Stimulated activated CD8-positive, alpha-beta memory T cell treated with anti-CD3 and anti-CD28 coated beads, Interleukin-4, amount 100 ng/mL, for 4 hours (primary cell): ENCODE data around the gene SBDS.
"Not testable (repeated sequence)": the region's sequence is repeated elsewhere in the genome, so short reads cannot be mapped to it uniquely, and the experiment has no call there.

Experiments used
- DNase-seq, 2 donors: peaks; one replicate each; pipeline ENCODE4 v3.0.0-alpha.2; 2020; ENCODE audit warnings: low read depth in 2 of 2, low spot score in 1 of 2

Gene SBDS

GRCh38 chr7:66995050-66995776 is at the start of gene SBDS:
Gene SBDS (minus strand): TSS chr7:66995586. CDS start chr7:66995417, 169 bp downstream.
- DNase-seq: peak; percentile 83 to 86

GRCh38 chr7:67043559-67043930 is 48.2 kb upstream of the SBDS start:
- not testable (repeated sequence) for DNase-seq

- not testable (repeated sequence) for DNase-seq
These were observed 47.6 kb upstream of the SBDS start for GRCh38 chr7:67042781-67043558.

- DNase-seq: not testable (repeated sequence)
These were observed 45.4 kb upstream of the SBDS start for GRCh38 chr7:67040832-67041231.

- not testable (repeated sequence) for DNase-seq
These were observed 41.3 kb upstream of the SBDS start for GRCh38 chr7:67036432-67037395.

GRCh38 chr7:67033251-67033650 is 37.9 kb upstream of the SBDS start:
- no peak for DNase-seq

- not testable (repeated sequence) for DNase-seq
These were observed 36.3 kb upstream of the SBDS start for GRCh38 chr7:67031685-67032084.

GRCh38 chr7:67025459-67025858 is 30.1 kb upstream of the SBDS start:
- DNase-seq: not testable (repeated sequence)

- no peak for DNase-seq
These were observed 27.1 kb upstream of the SBDS start for GRCh38 chr7:67022511-67022910.

- no peak for DNase-seq
These were observed 25.9 kb upstream of the SBDS start for GRCh38 chr7:67021260-67021659.

GRCh38 chr7:67019562-67020390 is 24.4 kb upstream of the SBDS start:
- DNase-seq: no peak

- DNase-seq: no peak
These were observed 23.6 kb upstream of the SBDS start for GRCh38 chr7:67018940-67019339.

- DNase-seq: not testable (repeated sequence)
These were observed 22.6 kb upstream of the SBDS start for GRCh38 chr7:67017971-67018370.

GRCh38 chr7:67014076-67014622 is 18.8 kb upstream of the SBDS start:
- DNase-seq: not testable (repeated sequence)

- not testable (repeated sequence) for DNase-seq
These were observed 14.3 kb upstream of the SBDS start for GRCh38 chr7:67009677-67010076.

GRCh38 chr7:67008260-67008659 is 12.9 kb upstream of the SBDS start:
- no peak for DNase-seq

- no peak for DNase-seq
These were observed 11.6 kb upstream of the SBDS start for GRCh38 chr7:67006965-67007364.

- not testable (repeated sequence) for DNase-seq
These were observed 8.8 kb upstream of the SBDS start for GRCh38 chr7:67004145-67004544.

GRCh38 chr7:67000601-67001258 is 5.3 kb upstream of the SBDS start:
- DNase-seq: not testable (repeated sequence)
